NK-92 (cell line): ENCODE data around the gene TUBA4A.
"Not testable (repeated sequence)": the region's sequence is repeated elsewhere in the genome, so short reads cannot be mapped to it uniquely, and the experiment has no call there.

Experiments
- DNase-seq: peaks from one replicate; lab custom pipeline; 2025; ENCODE audit not compliant: unreplicated experiment; lab: John Stamatoyannopoulos, UW

Gene TUBA4A

DNA sequence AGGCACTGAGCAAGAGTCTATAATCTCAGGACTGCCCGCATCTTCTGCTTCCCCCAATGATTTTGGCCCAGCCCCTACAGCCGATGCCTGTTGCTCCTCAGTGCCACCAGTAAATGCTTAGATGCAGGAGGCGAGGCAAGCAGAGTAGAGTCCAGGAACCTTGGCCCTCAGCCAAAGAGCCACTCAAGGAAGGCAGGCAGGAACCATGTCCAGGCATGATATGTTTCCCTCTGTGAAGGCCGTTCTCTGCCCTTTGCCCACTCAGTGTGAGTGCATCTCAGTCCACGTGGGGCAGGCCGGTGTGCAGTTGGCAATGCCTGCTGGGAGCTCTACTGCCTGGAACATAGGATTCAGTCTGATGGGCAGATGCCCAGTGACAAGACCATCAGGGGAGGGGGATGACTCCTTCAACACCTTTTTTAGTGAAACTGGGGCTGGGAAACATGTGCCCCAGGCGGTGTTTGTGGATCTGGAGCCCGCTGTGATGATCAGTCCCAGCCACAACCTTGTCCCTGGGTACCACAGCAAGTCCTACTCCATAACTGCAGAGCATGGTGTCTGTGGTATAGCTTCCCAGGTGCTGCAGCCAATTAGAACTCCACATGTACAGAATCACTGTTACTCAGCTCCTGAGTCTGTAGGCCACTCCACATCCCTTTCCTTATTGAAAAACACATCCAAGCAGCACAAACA is 15.8 kb upstream of the TUBA4A start:
- no peak for DNase-seq

DNA sequence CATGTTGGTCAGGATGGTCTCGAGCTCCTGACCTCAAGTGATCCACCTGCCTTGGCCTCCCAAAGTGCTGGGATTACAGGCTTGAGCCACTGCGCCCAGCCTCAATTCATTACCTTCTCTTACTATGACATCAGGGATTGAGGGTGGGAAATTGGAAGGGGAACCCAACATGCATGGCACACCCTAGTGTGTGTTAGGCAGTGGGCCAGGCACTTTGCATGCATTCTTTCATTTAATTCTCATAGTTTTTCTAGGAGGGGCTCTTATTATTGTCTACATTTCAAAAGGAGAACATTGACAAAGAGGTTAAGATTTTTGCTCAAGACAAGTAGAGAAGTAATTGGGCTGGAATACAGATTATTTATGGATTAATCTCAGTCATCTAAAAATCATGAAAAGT is 14.6 kb upstream of the TUBA4A start:
- no peak for DNase-seq

DNA sequence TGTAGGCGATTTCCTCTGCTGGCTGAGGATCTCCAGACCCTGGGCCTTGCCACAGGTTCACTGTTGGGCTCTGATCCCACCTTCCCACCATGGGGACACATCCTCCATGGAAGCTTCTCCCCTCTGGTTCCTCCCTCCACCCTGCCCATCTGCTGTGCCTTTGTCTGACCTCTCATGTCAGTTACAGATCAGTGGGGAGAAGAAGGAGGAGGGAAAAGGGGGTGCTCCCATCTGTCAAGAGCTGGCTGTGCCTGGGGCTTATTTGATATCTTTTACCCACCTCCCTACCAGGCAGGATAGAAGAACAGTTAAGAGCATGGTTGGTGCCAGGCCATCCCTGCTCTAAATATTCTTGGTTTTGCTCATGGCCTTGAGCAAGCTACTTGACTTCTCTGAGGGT is 13.2 kb upstream of the TUBA4A start:
- no peak for DNase-seq

- DNase-seq = no peak
Measured at GRCh38 chr2:219266232-219266631, 12.5 kb upstream of the TUBA4A start.

DNA sequence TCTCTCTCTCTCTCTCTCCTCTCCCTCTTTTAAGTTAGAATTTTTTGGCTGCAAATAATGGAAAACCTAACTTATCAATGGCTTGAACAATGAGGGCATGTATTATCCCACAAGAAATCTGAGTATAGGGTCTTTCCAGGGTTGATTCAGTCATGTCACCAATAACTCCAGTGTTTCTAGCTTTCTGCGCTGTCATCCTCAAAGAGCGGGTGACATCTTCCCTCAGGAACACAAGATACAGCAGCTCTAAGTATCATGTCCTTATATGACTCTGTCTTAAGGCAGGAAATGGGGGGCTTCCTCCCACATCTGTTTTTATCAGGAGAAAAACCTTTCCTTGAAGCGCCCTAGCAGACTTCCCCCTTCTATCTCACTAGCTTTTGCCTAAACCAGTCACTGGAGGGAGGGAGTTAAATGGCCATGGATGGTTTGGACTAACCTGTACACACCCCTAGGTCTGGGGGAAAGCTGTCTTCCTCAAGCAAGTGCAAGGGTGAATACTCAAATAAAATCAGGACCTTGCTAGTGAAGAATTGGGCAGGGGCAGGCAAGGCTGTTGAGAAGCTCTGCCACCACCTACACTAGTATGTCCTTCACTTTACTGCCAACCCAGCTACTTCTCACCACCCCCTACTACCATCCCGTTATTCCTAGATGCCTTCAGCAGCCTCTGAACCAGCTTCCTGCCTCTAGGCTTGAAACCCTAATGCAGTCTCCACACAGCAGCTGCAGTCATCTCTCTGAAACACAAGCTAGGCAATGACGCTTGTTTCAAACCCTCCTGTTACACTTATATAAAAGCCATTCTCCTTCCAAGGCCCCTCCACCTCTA is 7.5 kb upstream of the TUBA4A start:
- DNase-seq = no peak

DNA sequence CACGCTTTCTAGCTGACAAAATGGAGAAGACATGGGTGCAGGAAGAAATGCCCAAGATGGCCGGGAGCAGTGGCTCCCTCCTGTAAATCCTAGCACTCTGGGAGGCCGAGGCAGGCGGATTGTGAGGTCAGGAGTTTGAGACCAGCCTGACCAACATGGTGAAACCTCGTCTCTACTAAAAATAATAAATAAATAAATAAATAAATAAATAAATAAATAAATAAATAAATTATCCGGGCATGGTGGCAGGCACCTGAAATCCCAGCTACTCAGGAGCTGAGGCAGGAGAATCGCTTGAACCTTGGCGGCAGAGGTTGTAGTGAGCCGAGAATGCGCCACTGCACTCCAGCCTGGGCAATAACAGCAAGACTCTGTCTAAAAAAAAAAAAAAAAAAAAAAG is 5.2 kb upstream of the TUBA4A start:
- DNase-seq = not testable (repeated sequence)

DNA sequence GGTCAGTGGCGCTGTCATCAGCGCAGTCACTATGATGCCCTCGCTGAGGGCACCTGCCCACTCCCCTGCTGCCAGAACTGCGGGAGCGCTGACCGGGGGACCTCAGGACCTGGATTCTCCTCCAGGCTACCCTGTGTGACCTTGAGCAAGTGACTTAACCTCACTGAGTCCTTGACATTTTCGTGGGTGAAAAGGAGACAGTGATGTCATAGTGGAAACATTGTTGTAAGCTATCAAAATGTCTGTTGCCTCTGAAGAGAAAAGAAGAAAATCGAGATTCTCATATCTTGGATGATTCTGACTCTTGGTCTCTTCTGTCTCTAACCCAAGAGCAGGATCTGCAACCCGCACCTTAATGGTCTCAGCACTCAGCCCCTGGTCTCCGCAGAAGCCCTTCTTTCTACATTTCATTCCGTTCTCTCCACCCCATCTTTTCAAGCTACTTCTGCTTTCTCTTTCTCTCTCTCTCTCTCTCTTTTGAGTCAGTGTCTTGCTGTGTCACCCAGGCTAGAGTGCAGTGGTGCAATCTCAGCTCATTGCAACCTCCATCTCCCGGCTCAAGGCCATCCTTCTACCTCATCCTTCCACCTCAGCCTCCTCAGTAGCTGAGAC is 978 bp upstream of the TUBA4A start:
- DNase-seq = no peak

- no peak for DNase-seq
Measured at GRCh38 chr2:219252900-219253752, 592 bp downstream of the TUBA4A start, which contains the start of gene TUBA4B. Gene TUBA4B, plus strand, starts transcription at chr2:219253243. Its CDS starts 165 bp downstream, at chr2:219253408.

GRCh38 chr2:219252570-219252899 is 1.2 kb downstream of the TUBA4A start:
- DNase-seq = no peak

GRCh38 chr2:219252084-219252483 is 1.6 kb downstream of the TUBA4A start:
- no peak for DNase-seq

DNA sequence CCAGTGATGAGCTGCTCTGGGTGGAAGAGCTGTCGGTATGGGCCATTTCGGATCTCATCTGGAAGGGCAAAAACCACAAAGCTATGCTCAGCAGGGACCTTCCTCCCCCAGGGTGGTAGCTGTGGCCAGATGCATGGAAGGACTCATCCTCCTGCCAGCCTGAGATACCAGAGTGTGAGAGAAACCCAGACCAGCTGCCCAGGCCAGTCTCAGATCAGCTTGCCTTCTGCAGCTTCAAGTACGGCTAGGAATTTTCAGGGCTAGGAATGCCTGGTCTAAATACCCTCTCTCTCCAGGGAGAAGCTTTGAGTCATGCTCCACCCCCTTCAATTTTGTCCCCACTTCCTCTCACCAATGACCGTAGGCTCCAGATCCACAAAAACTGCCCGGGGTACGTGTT is 2.1 kb downstream of the TUBA4A start:
- no peak for DNase-seq

GRCh38 chr2:219250049-219250781 is 3.5 kb downstream of the TUBA4A start:
- DNase-seq = no peak

- DNase-seq = no peak
Measured at GRCh38 chr2:219249203-219249980, 4.3 kb downstream of the TUBA4A start.

DNA sequence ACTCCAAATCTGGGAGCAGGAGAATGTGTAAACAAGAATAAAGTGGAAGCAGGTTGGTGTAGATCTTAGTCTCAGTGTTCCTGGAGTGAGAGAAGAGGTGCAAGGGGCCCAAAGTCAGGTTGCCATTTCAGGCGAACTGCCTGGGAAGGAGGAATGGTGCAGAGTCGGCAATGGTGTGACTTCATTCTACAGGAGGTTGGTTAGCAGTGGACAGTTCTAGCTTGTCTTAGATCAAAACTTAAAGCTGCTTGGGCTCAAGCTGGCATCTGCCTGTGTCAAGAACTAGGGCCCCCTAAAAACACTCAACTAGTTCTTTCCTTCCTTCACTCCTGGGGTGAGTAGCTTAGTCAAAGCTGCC is 4.9 kb downstream of the TUBA4A start:
- no peak for DNase-seq

DNA sequence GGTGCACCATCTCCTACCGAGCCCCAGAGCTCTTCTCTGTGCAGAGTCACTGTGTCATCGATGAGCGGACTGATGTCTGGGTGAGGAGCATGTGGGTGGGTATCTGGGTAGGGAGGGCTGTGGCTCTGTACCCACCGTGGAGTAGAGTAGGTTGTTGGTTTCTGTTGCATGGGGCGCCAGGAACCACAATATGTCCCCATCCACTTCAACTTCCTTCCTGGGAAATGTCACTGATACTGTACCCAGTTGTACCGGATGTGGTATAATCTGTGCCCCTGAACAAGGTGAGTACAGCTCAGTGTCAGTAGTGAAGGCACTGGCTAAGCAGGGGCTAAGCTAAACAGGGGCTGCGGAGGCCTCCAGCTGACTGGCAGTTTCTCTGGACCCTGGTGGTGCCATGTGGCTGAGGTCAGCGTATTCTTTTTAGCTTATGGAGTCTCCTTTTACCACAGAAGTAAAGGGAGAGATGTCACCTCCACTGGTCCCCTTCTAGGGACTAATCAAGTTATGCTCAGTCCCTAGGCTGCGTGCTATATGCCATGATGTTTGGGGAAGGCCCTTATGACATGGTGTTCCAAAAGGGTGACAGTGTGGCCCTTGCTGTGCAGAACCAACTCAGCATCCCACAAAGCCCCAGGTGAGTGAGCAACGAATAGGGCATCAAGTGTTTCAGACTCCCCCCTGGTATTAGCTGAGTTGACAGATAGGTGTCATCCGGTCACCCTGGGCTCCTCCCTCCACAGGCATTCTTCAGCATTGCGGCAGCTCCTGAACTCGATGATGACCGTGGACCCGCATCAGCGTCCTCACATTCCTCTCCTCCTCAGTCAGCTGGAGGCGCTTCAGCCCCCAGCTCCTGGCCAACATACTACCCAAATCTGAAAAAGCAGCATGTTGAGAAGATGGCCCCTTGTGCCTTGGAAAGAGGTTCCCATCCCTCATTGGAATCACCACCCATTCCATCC is 5.8 kb downstream of the TUBA4A start:
- no peak for DNase-seq

GRCh38 chr2:219246559-219246958 is 7.2 kb downstream of the TUBA4A start:
- no peak for DNase-seq

DNA sequence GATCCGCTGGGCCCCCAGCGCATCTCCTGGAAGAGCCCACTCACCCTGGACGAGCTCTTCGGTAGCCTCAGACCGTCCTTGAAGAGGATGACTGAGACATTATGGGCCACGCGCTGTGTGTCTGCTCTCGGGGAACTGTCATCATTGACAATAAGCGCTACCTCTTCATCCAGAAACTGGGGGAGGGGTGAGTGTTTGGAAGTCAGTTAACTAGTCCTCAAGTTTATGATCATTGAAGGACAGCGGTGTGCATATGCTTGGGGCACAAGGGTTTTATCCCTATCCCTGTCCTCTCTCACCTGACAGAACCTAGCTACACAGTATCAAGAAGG is 7.9 kb downstream of the TUBA4A start:
- no peak for DNase-seq

- peak; percentile 46 for DNase-seq
Measured at GRCh38 chr2:219245148-219245898, 8.4 kb downstream of the TUBA4A start, which contains the start of the genes GLB1L and STK16. Gene GLB1L, minus strand, starts transcription at chr2:219245444. Its CDS starts 1,871 bp downstream, at chr2:219243573. Gene STK16, plus strand, starts transcription at chr2:219245479. Its CDS starts 521 bp downstream, at chr2:219246000.
